ENCODE measurements around the gene ADAMTS15. TPM values are rescaled to one million over a fixed set of nuclear protein-coding genes. Genes with fewer than 3 reads are reported as not detected.

The ADAMTS15 gene
- total and polyA plus RNA-seq, 9 donors: 0.95 to 7.2 (median 2.7) TPM

DNA sequence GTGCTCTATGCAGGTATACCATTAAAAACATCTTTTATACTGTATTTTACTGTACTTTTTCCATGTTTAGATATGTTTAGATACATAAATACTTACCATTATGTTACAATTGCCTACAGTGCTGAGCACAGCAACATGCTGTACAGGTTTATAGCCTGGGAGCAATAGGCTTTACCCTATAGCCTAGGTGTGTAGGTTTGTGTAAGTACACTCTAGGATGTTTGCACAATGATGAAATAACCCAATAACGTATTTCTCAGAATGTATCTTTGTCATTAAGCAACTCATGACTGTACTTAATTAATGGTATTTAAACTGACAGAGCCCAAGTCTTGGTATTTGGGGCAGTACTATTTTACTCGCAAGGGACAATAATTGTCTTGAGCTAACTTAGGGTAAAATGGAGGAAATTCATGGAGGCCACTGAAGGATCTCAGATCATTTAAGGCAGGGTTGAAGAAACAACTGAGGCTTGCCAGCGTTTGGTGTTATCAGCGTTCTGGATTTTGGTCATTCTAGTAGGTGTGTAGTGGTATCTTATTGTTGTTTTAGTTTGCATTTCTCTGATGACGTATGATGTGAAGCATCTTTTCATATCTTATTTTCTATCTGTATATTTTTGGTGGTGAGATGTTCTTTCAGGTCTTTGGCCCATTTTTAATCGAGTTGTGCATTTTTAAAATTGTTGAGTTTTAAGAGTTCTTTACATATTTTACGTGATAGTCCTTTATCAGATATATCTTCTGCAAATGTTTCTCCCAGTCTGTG, 42.4 kb downstream of the ADAMTS15 start:
- 85 to 94% (median 91%) methylated on average over 7 of the region's 7 CpGs for WGBS, 3 donors
- Histone ChIP-seq H3K4me3 (no peak overlapping the region), H3K9me3 (no peaks in the 10 kb centered on the region), H3K36me3 (no peaks in the 10 kb centered on the region), H3K4me1 (ENCODE audit: insufficient read depth) (peaks cover 3% of the 10 kb centered on the region), H3K27me3 (no peaks in the 10 kb centered on the region), H3K27ac (no peak overlapping the region)
- DNase-seq: no peak
- TF ChIP-seq POLR2A (IDR thresholded peaks at IDR 0.05) (no peak), EP300 (IDR thresholded peaks at IDR 0.05) (no peak)
- TF ChIP-seq, protein P1, sequence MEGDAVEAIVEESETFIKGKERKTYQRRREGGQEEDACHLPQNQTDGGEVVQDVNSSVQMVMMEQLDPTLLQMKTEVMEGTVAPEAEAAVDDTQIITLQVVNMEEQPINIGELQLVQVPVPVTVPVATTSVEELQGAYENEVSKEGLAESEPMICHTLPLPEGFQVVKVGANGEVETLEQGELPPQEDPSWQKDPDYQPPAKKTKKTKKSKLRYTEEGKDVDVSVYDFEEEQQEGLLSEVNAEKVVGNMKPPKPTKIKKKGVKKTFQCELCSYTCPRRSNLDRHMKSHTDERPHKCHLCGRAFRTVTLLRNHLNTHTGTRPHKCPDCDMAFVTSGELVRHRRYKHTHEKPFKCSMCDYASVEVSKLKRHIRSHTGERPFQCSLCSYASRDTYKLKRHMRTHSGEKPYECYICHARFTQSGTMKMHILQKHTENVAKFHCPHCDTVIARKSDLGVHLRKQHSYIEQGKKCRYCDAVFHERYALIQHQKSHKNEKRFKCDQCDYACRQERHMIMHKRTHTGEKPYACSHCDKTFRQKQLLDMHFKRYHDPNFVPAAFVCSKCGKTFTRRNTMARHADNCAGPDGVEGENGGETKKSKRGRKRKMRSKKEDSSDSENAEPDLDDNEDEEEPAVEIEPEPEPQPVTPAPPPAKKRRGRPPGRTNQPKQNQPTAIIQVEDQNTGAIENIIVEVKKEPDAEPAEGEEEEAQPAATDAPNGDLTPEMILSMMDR (IDR thresholded peaks at IDR 0.05): no peak
- intact Hi-C loops (cut with DNase I): no loop called here

DNA sequence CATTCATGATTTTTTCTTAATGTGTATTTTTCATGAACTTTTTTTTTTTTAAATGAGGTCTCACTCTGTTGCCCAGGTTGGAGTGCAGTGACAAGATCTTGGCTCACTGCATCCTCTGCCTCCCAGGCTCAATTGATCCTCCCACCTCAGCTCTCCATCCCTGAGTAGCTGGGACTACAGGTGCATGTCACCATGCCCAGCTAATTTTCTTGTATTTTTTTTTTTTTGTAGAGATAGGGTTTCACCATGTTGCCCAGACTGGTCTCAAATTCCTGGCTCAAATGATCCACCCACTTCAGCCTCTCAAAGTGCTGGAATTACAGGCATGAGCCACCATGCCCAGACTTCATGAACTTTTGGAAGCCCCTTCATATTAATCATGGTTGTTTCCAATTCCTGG, 49.7 kb downstream of the ADAMTS15 start:
- Histone ChIP-seq H3K36me3 (no peaks in the 10 kb centered on the region), H3K9me3 (no peaks in the 10 kb centered on the region), H3K27me3 (no peaks in the 10 kb centered on the region), H3K4me1 (ENCODE audit: insufficient read depth) (no peaks in the 10 kb centered on the region), H3K27ac (no peak overlapping the region), H3K4me3 (no peak overlapping the region)
- intact Hi-C loops (cut with DNase I): no loop called here
- TF ChIP-seq POLR2A (IDR thresholded peaks at IDR 0.05) (no peak), EP300 (IDR thresholded peaks at IDR 0.05) (no peak)
- TF ChIP-seq, protein P1 (IDR thresholded peaks at IDR 0.05): no peak
- no peak for DNase-seq

DNA sequence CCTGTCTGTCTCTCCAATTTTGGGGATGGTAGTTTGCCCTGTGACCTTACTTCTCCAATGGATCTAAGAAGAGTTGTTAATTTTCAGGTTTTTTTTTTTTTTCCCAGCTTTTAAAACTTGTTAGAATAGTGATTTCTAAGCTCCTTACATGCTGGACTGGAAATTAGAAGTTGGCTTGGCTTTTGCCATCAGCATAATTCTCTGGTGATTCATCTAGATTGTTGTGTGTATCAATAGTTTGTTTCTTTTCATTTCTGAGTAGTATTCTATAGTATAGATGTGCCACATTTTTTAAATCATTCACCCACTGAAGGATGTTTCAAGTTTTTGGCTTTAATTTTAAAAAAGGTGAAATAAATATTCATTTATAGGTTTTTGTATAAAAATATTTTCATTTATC, 51.4 kb downstream of the ADAMTS15 start:
- TF ChIP-seq, protein P1 (IDR thresholded peaks at IDR 0.05): no peak
- TF ChIP-seq POLR2A (IDR thresholded peaks at IDR 0.05): no peak
- no peak for TF ChIP-seq EP300 (IDR thresholded peaks at IDR 0.05)
- Histone ChIP-seq H3K4me1 (ENCODE audit: insufficient read depth) (no peaks in the 10 kb centered on the region), H3K27ac (no peak overlapping the region), H3K36me3 (no peaks in the 10 kb centered on the region), H3K27me3 (no peaks in the 10 kb centered on the region), H3K4me3 (no peak overlapping the region), H3K9me3 (no peaks in the 10 kb centered on the region)
- intact Hi-C loops (cut with DNase I): no loop called here
- no peak for DNase-seq

DNA sequence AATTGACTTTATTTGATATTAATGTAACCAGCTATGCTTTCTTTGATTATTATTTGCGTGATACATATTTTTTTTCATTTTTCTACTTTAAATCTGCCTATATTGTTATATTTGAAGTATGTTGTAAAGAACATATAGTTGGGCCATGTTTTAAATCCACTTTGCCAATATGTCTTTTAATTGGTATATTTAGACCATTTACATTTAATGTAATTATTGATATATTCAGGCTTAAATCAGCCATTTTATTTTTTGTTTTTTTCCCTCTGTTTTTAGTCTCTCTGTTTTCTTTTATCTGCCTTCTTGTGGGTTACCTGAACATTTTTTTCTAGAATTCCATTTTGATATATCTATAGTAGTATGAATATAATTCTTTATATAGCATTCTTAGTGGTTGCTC, 55.9 kb downstream of the ADAMTS15 start:
- Histone ChIP-seq H3K36me3 (no peaks in the 10 kb centered on the region), H3K4me1 (ENCODE audit: insufficient read depth) (no peaks in the 10 kb centered on the region), H3K27me3 (no peaks in the 10 kb centered on the region), H3K27ac (no peak overlapping the region), H3K4me3 (no peak overlapping the region), H3K9me3 (no peaks in the 10 kb centered on the region)
- no peak for TF ChIP-seq EP300 (IDR thresholded peaks at IDR 0.05)
- TF ChIP-seq, protein P1 (IDR thresholded peaks at IDR 0.05): no peak
- TF ChIP-seq POLR2A (IDR thresholded peaks at IDR 0.05): no peak
- DNase-seq: no peak
- 95 to 98% (median 97%) methylated on average over 1 of the region's 1 CpG for WGBS, 3 donors
- intact Hi-C loops (cut with DNase I): no loop called here
